HCT116 (cell line): ENCODE results near the gene PRDX2.

Source experiments
- ATF3 ChIP-seq: IDR thresholded peaks from 2 replicates; pipeline ENCODE4 v1.6.1; 2012
- CEBPB ChIP-seq: IDR thresholded peaks from 2 replicates; pipeline ENCODE4 v1.6.1; 2012; ENCODE audit warnings: low read depth
- CTCF ChIP-seq, 3 experiments: fragments of 200-600 bp in 1 of 3; sonication (generic) in 1 of 3; IDR thresholded peaks in 2 of 3; conservative IDR thresholded peaks in 1 of 3; 2 replicates each; pipeline ENCODE4 v1.5.1; 2012 to 2017; ENCODE audit warnings: low read depth in 2 of 3, low read length in 2 of 3, antibody characterized with exemption in 1 of 3, borderline replicate concordance in 1 of 3, control low read depth in 1 of 3, mild to moderate bottlenecking in 1 of 3, mixed read lengths in 1 of 3, mixed run types in 1 of 3, moderate library complexity in 1 of 3; ENCODE audit not compliant: insufficient read depth in 1 of 3
- ELF1 ChIP-seq: IDR thresholded peaks from 2 replicates; pipeline ENCODE4 v1.6.1; 2012; ENCODE audit warnings: low read depth, borderline replicate concordance
- EZH2 ChIP-seq: fragments of 200-600 bp; sonication (generic); IDR thresholded peaks from 2 replicates; pipeline ENCODE4 v1.6.1; 2017; ENCODE audit warnings: antibody characterized with exemption, mixed run types
- EZH2phosphoT487 ChIP-seq: fragments of 200-600 bp; IDR thresholded peaks from 2 replicates; pipeline ENCODE4 v1.6.1; 2018; ENCODE audit warnings: antibody characterized with exemption, borderline replicate concordance
- FOSL1 ChIP-seq: IDR thresholded peaks from 2 replicates; pipeline ENCODE4 v1.6.1; 2012; ENCODE audit warnings: low read depth
- MAX ChIP-seq: IDR thresholded peaks from 2 replicates; pipeline ENCODE4 v1.6.1; 2012
- POLR2A ChIP-seq: IDR thresholded peaks from 2 replicates; pipeline ENCODE4 v1.7.0; 2011; ENCODE audit warnings: borderline replicate concordance; ENCODE audit not compliant: insufficient read depth, insufficient read length; ENCODE audit errors: extremely low read depth
- RAD21 ChIP-seq: IDR thresholded peaks from 2 replicates; pipeline ENCODE4 v1.6.1; 2012; ENCODE audit warnings: low read depth, mild to moderate bottlenecking
- REST ChIP-seq: IDR thresholded peaks from 2 replicates; pipeline ENCODE4 v1.6.1; 2012; ENCODE audit warnings: low read depth
- SIN3A ChIP-seq: IDR thresholded peaks from 2 replicates; pipeline ENCODE4 v1.6.1; 2012; ENCODE audit warnings: low read depth
- TCF7L2 ChIP-seq: IDR thresholded peaks from 2 replicates; pipeline ENCODE4 v1.7.0; 2011; ENCODE audit warnings: borderline replicate concordance, inconsistent platforms; ENCODE audit not compliant: insufficient read depth, insufficient read length; ENCODE audit errors: extremely low read depth

- no peak for TF ChIP-seq CTCF (IDR thresholded peaks at IDR 0.05 in 2 of 3, conservative IDR thresholded peaks at IDR 0.05 in 1 of 3; ENCODE audit: borderline replicate concordance in 1 of 3, insufficient read depth in 1 of 3, low read depth in 2 of 3, low read length in 2 of 3)
- no peak for TF ChIP-seq CEBPB
- TF ChIP-seq SIN3A, result no peak
- no peak for TF ChIP-seq MAX
- TF ChIP-seq EZH2phosphoT487, result no peak
- no peak for TF ChIP-seq EZH2
- TF ChIP-seq POLR2A, result no peak
- no peak for TF ChIP-seq TCF7L2
- TF ChIP-seq ATF3, result no peak
- no peak for TF ChIP-seq ELF1
- no peak for TF ChIP-seq FOSL1
- no peak for TF ChIP-seq RAD21
- TF ChIP-seq REST, result no peak
Observed at GRCh38 chr19:12764698-12765097, 36.9 kb downstream of the PRDX2 start.
